Measurements from ENCODE around the gene CTXN2.

Gene CTXN2

GRCh38 chr15:48225771-48226170 is 34.3 kb downstream of the CTXN2 start:
- no peak for DNase-seq

GRCh38 chr15:48230498-48230897 is 39.0 kb downstream of the CTXN2 start:
- DNase-seq = no peak

GRCh38 chr15:48233246-48233645 is 41.8 kb downstream of the CTXN2 start:
- DNase-seq = no peak

DNA sequence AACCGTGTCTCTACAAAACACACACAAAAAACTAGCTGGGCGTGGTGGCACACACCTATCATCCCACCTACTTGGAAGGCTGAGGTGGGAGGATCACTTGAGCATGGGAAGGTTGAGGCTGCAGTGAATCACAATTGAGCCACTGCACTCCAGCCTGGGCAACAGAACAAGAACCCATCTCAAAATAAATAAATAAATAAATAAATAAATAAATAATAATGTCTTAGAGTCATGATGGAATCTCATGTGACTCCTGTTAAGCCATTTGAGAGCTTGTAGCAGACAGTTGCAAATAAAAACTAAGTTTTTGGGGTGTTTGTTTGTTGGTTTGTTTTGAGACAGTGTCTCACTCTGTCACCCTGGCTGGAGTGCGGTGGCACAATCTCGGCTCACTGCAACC is 47.9 kb downstream of the CTXN2 start:
- no peak for DNase-seq

DNA sequence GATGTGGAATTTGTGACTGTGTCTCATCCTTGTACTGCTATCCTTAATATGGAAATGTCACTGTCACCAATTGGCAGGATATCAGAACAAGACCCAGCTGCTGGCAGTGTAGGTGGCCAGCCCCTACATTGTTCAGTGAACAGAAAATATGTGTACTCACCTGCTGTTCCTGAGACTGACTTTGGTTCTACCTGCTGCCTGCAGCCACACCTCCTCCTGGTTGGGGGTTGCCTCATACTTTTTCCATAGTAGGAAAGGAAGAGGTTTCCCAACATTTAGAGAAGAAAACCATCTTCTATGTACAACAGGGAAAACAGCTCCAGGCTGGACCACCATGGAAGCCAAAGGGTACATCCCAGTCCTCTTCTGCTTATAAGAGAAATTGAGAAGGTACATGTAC is 50.5 kb downstream of the CTXN2 start:
- no peak for DNase-seq

DNA sequence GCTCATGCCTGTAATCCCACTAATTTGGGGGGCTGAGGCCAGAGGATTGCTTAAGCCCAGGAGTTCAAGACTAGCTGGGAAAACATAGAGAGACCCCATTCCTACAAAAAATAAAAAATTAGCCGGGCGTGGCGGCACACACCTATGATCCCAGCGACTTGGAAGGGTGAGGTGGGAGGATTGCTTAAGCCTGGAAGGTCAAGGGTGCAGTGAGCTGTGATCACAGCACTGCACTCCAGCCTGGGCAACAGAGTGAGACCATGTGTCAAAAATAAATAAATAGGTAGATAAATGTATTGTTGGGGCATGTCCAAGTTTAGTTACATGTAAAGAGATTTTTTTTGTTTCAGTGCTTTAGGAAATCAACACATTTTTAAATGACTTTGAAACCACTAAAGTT is 51.1 kb downstream of the CTXN2 start:
- no peak for DNase-seq

GRCh38 chr15:48244921-48245320 is 53.5 kb downstream of the CTXN2 start:
- no peak for DNase-seq

GRCh38 chr15:48248414-48248813 is 56.9 kb downstream of the CTXN2 start:
- no peak for DNase-seq

DNA sequence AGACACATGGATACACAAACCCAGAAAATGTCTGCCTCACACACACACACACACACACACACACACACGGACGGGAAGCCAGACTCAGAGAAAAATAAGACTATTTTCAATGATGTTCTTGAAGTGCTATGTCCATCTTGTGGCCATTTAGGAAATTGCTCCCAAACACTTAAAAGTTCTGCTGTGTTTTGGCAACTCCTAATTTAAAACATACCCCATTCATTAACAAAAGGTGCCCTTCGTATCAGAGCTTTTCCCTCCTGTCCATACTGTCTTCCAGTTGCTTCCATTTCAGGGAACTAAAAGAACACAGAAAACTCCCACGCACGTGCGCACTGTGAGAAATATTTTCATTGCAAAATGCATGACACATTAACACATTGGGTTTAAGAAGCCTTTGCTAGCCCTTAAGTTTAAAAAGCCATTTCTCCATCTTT is 59.2 kb downstream of the CTXN2 start:
- peak; percentile 52 for DNase-seq

DNA sequence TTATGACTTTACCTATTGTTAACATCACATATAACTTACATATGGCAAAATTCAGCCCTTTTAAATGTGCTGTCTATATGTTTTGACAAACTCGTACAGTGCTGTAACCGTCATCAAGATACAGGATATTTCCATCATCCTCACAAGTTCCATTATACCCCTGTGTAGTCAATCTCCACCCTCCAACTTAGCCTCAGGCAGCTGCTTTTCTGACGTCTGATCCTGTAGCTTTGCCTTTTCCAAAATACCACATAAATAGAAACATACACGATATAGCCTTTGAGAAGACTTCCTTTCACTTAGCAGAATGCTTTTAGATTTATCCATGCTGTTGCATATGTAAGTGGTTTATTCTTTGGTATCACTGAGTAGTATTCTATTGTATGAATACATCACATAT is 61.7 kb downstream of the CTXN2 start:
- no peak for DNase-seq

All from retina (tissue), 1 donor.